NCI-H2081 (cell line): Measurements from ENCODE around the gene CPNE2.
"Not testable (repeated sequence)": the region's sequence is repeated elsewhere in the genome, so short reads cannot be mapped to it uniquely, and the experiment has no call there.

ENCODE experiments used
- DNase-seq, 2 experiments: peaks; one replicate each; lab custom pipeline; 2025; lab: John Stamatoyannopoulos, UW

The CPNE2 gene

GRCh38 chr16:57069635-57070370, 22.6 kb upstream of the CPNE2 start:
- DNase-seq: no peak

- no peak for DNase-seq
Observed at GRCh38 chr16:57070424-57070823, 22.0 kb upstream of the CPNE2 start.

- DNase-seq: not testable (repeated sequence)
Observed at GRCh38 chr16:57071081-57071732, 21.2 kb upstream of the CPNE2 start.

- no peak for DNase-seq
Observed at GRCh38 chr16:57071831-57072582, 20.4 kb upstream of the CPNE2 start.

- DNase-seq: no peak
Observed at GRCh38 chr16:57072616-57073275, 19.6 kb upstream of the CPNE2 start.

- no peak for DNase-seq
Observed at GRCh38 chr16:57077714-57078113, 14.7 kb upstream of the CPNE2 start.

GRCh38 chr16:57081744-57082143, 10.6 kb upstream of the CPNE2 start:
- DNase-seq: no peak

- DNase-seq: no peak
Observed at GRCh38 chr16:57082664-57083063, 9.7 kb upstream of the CPNE2 start.

- no peak for DNase-seq
Observed at GRCh38 chr16:57083485-57084126, 8.8 kb upstream of the CPNE2 start.

GRCh38 chr16:57084257-57084770, 8.1 kb upstream of the CPNE2 start:
- DNase-seq: peak; percentile 47 to 63

- DNase-seq: no peak
Observed at GRCh38 chr16:57084996-57085395, 7.4 kb upstream of the CPNE2 start.

- DNase-seq: no peak
Observed at GRCh38 chr16:57087003-57087402, 5.4 kb upstream of the CPNE2 start.

GRCh38 chr16:57089406-57089805, 3.0 kb upstream of the CPNE2 start:
- DNase-seq: no peak

- no peak for DNase-seq
Observed at GRCh38 chr16:57091200-57091974, 996 bp upstream of the CPNE2 start.

GRCh38 chr16:57092786-57093411, 516 bp downstream of the CPNE2 start:
- peak in 1 of 2 experiments; percentile 20 for DNase-seq

GRCh38 chr16:57093666-57094564, 1.5 kb downstream of the CPNE2 start:
- DNase-seq: peak in 1 of 2 experiments; percentile 15

GRCh38 chr16:57094911-57095310, 2.5 kb downstream of the CPNE2 start:
- DNase-seq: no peak

- no peak for DNase-seq
Observed at GRCh38 chr16:57096192-57096591, 3.8 kb downstream of the CPNE2 start.

GRCh38 chr16:57096793-57097192, 4.4 kb downstream of the CPNE2 start:
- no peak for DNase-seq
